Keratinocyte (primary cell): Measurements from ENCODE around the gene OR4Q2.

Source experiments
- CTCF ChIP-seq, 3 experiments: IDR thresholded peaks in 1 of 3; conservative IDR thresholded peaks in 1 of 3; optimal IDR thresholded peaks in 1 of 3; 2 replicates in 2 of 3; 3 replicates in 1 of 3; pipeline versions ENCODE3 to v1.5.1; 2011; ENCODE audit warnings: low read length in 3 of 3, mild to moderate bottlenecking in 3 of 3, moderate library complexity in 2 of 3, control low read depth in 1 of 3, inconsistent platforms in 1 of 3; ENCODE audit not compliant: insufficient read depth in 2 of 3; ENCODE audit errors: extremely low read depth in 1 of 3
- EZH2 ChIP-seq: IDR thresholded peaks from one replicate; pipeline ENCODE4 v1.6.1; 2012; ENCODE audit warnings: inconsistent platforms, mild to moderate bottlenecking, low read length, moderate library complexity

GRCh38 chr14:19993438-19993837 is 8.5 kb upstream of the OR4Q2 start:
- no peak for TF ChIP-seq CTCF (optimal IDR thresholded peaks at IDR 0.05 in 1 of 3, IDR thresholded peaks at IDR 0.05 in 1 of 3, conservative IDR thresholded peaks at IDR 0.05 in 1 of 3; ENCODE audit: extremely low read depth in 1 of 3, insufficient read depth in 2 of 3, low read length in 3 of 3)
- no peak for TF ChIP-seq EZH2
